Heart left ventricle (tissue), 13 donors: Measurements from ENCODE around the gene MOXD1.

ENCODE experiments used
- POLR2A ChIP-seq, 2 donors: fragments of 450-650 bp; IDR thresholded peaks; one replicate each; pipeline ENCODE4 v1.6.1; 2017; ENCODE audit warnings: antibody characterized with exemption in 2 of 2, mild to moderate bottlenecking in 2 of 2, moderate library complexity in 2 of 2
- TF ChIP-seq, protein P1 (sequence below), 12 donors: fragments of 200-600 bp; sonication (generic) in 4 of 12; IDR thresholded peaks; one replicate each; pipeline versions ENCODE4 v1.5.0 to v1.8.0; 2018 to 2022; ENCODE audit warnings: antibody characterized with exemption in 12 of 12, mild to moderate bottlenecking in 5 of 12
- donor health status: ischemic (EF 13 %, LVEDD 7.1; RV severe dilation, severe dysfunction).
- donor health status: DM: no; HTN: yes; CAD: no.
- donor health status: DM: no; HTN: no; CAD: no.
- donor health status: ischemic (EF 25% LVEDD 6.9; RV normal size, moderate dysfunction).
- donor health status: ischemic (EF 25% LVEDD 5.7; RV mildly dilated, moderate dysfunction).
- donor health status: ischemic (EF 35%, LVEDD 5.7; RV mildly dilated, moderate dysfunction).
- donor health status: nonischemic (EF 11% LVEDD 7.7; RV severe dilation, severe dysfunction).
- donor health status: DM: yes; HTN: yes; CAD: no.
- donor health status: PGD.
- donor health status: ischemic (EF 29% LVEDD 5.4; RV normal size, mild dysfunction).
- donor health status: nonischemic (EF 23%, LVEDD 6.1; RV moderate dilation, normal function).

DNA sequence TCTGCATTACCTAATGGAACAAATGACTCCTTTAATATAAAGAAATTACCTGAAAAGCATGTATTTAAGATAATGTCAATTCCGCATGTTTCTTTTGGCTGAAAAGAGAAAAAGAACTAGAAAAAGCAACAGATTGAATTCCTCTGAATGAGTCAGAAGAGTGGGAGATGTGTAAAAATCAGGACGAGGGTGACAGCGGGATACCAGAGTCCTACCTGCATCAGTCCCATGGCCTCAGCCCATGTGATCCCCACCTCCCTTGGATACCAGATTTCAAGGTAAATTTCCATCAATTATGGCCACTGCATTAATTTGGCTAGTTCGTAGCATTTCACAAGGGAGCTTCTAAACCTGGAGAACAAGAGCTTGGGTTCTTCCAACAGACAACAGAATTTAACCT, 10.0 kb upstream of the MOXD1 start:
- no peak for TF ChIP-seq POLR2A (IDR thresholded peaks at IDR 0.05)
- TF ChIP-seq, protein P1, sequence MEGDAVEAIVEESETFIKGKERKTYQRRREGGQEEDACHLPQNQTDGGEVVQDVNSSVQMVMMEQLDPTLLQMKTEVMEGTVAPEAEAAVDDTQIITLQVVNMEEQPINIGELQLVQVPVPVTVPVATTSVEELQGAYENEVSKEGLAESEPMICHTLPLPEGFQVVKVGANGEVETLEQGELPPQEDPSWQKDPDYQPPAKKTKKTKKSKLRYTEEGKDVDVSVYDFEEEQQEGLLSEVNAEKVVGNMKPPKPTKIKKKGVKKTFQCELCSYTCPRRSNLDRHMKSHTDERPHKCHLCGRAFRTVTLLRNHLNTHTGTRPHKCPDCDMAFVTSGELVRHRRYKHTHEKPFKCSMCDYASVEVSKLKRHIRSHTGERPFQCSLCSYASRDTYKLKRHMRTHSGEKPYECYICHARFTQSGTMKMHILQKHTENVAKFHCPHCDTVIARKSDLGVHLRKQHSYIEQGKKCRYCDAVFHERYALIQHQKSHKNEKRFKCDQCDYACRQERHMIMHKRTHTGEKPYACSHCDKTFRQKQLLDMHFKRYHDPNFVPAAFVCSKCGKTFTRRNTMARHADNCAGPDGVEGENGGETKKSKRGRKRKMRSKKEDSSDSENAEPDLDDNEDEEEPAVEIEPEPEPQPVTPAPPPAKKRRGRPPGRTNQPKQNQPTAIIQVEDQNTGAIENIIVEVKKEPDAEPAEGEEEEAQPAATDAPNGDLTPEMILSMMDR (IDR thresholded peaks at IDR 0.05), result no peak
